HepG2 (cell line): ENCODE data around the gene PRTN3. TPM values are rescaled to one million over a fixed set of nuclear protein-coding genes. Genes with fewer than 3 reads are reported as not detected.

Experiments used
- AGO1 ChIP-seq: fragments of 200-400 bp; formaldehyde crosslinking; IDR thresholded peaks from 2 replicates; pipeline ENCODE4 v1.6.1; 2017; ENCODE audit warnings: mild to moderate bottlenecking, low read depth, low read length, moderate library complexity; ENCODE audit not compliant: poor library complexity, severe bottlenecking
- ARNTL ChIP-seq: sonication (generic); formaldehyde crosslinking; IDR thresholded peaks from 2 replicates; pipeline ENCODE4 v1.4.0; 2020; ENCODE audit warnings: mild to moderate bottlenecking, missing genetic modification reagents
- CCAR2 ChIP-seq: fragments of 200-400 bp; formaldehyde crosslinking; optimal IDR thresholded peaks from 2 replicates; pipeline ENCODE3; 2018; ENCODE audit warnings: low read depth, mild to moderate bottlenecking, low read length, moderate library complexity
- DPF2 ChIP-seq: sonication (generic); formaldehyde crosslinking; IDR thresholded peaks from 2 replicates; pipeline ENCODE4 v1.4.0; 2020; ENCODE audit warnings: mild to moderate bottlenecking, low read depth, missing genetic modification reagents, borderline replicate concordance
- HNRNPL ChIP-seq: fragments of 200-400 bp; formaldehyde crosslinking; IDR thresholded peaks from 2 replicates; pipeline ENCODE4 v1.6.1; 2017; ENCODE audit warnings: mild to moderate bottlenecking, low read depth, low read length
- KDM6A ChIP-seq: IDR thresholded peaks from 2 replicates; pipeline ENCODE4 v1.6.1; 2016; ENCODE audit warnings: low read depth
- NFYB ChIP-seq: sonication (generic); formaldehyde crosslinking; IDR thresholded peaks from 2 replicates; pipeline ENCODE4 v1.4.0; 2020; ENCODE audit warnings: missing genetic modification reagents
- NONO ChIP-seq, 2 experiments: fragments of 450-650 bp in 1 of 2; sonication (generic) in 1 of 2; formaldehyde crosslinking in 1 of 2; IDR thresholded peaks in 1 of 2; conservative IDR thresholded peaks in 1 of 2; 2 replicates each; pipeline versions ENCODE4 v1.6.1 to v1.8.0; 2017 to 2022; ENCODE audit warnings: mild to moderate bottlenecking in 1 of 2, missing genetic modification reagents in 1 of 2, moderate library complexity in 1 of 2
- NRL ChIP-seq: sonication (generic); formaldehyde crosslinking; IDR thresholded peaks from 2 replicates; pipeline ENCODE4 v1.5.0; 2020; ENCODE audit warnings: missing genetic modification reagents, mild to moderate bottlenecking, moderate library complexity, borderline replicate concordance
- PHF5A ChIP-seq: IDR thresholded peaks from one replicate; pipeline ENCODE4 v1.6.1; 2018; ENCODE audit warnings: low read depth, missing genetic modification reagents; ENCODE audit not compliant: unreplicated experiment
- PRPF4 ChIP-seq: fragments of 200-400 bp; formaldehyde crosslinking; IDR thresholded peaks from 2 replicates; pipeline ENCODE4 v1.6.1; 2016; ENCODE audit warnings: low read length, low read depth; ENCODE audit not compliant: poor library complexity, severe bottlenecking
- RBAK ChIP-seq: sonication (generic); formaldehyde crosslinking; IDR thresholded peaks from 2 replicates; pipeline ENCODE4 v1.5.1; 2020; ENCODE audit warnings: mild to moderate bottlenecking, missing genetic modification reagents
- SALL1 ChIP-seq: sonication (generic); formaldehyde crosslinking; IDR thresholded peaks from 2 replicates; pipeline ENCODE4 v1.8.0; 2022; ENCODE audit warnings: mild to moderate bottlenecking, missing genetic modification reagents
- SAP130 ChIP-seq: IDR thresholded peaks from 2 replicates; pipeline ENCODE4 v1.6.1; 2016; ENCODE audit warnings: low read depth
- THAP7 ChIP-seq: sonication (generic); formaldehyde crosslinking; IDR thresholded peaks from 2 replicates; pipeline ENCODE4 v1.8.1; 2023; ENCODE audit warnings: mild to moderate bottlenecking, missing genetic modification reagents
- TOE1 ChIP-seq: sonication (generic); formaldehyde crosslinking; IDR thresholded peaks from 2 replicates; pipeline ENCODE4 v1.4.0; 2020; ENCODE audit warnings: mild to moderate bottlenecking, missing genetic modification reagents
- ZBTB7A ChIP-seq: sonication (generic); formaldehyde crosslinking; IDR thresholded peaks from 2 replicates; pipeline ENCODE4 v1.8.0; 2022; ENCODE audit warnings: mild to moderate bottlenecking, missing genetic modification reagents
- ZFP36L1 ChIP-seq: sonication (generic); formaldehyde crosslinking; IDR thresholded peaks from 2 replicates; pipeline ENCODE4 v1.8.0; 2022; ENCODE audit warnings: mild to moderate bottlenecking, missing genetic modification reagents, moderate library complexity
- ZFP41 ChIP-seq: sonication (generic); formaldehyde crosslinking; IDR thresholded peaks from 2 replicates; pipeline ENCODE4 v1.4.0; 2020; ENCODE audit warnings: mild to moderate bottlenecking, missing genetic modification reagents, borderline replicate concordance
- ZFP82 ChIP-seq: sonication (generic); formaldehyde crosslinking; IDR thresholded peaks from 2 replicates; pipeline ENCODE4 v1.5.1; 2020; ENCODE audit warnings: mild to moderate bottlenecking, missing genetic modification reagents, borderline replicate concordance
- ZNF20 ChIP-seq: sonication (generic); formaldehyde crosslinking; IDR thresholded peaks from 2 replicates; pipeline ENCODE4 v1.4.0; 2020; ENCODE audit warnings: mild to moderate bottlenecking, moderate library complexity, missing genetic modification reagents
- ZNF333 ChIP-seq: sonication (generic); formaldehyde crosslinking; IDR thresholded peaks from 2 replicates; pipeline ENCODE4 v1.4.0; 2020; ENCODE audit warnings: mild to moderate bottlenecking, missing genetic modification reagents, borderline replicate concordance
- ZNF414 ChIP-seq: sonication (generic); formaldehyde crosslinking; IDR thresholded peaks from 2 replicates; pipeline ENCODE4 v1.5.0; 2020; ENCODE audit warnings: missing genetic modification reagents
- ZNF552 ChIP-seq: sonication (generic); formaldehyde crosslinking; IDR thresholded peaks from 2 replicates; pipeline ENCODE4 v1.9.0; 2022; ENCODE audit warnings: missing genetic modification reagents, mild to moderate bottlenecking, borderline replicate concordance
- ZNF670 ChIP-seq: sonication (generic); formaldehyde crosslinking; IDR thresholded peaks from 2 replicates; pipeline ENCODE4 v1.8.0; 2022; ENCODE audit warnings: mild to moderate bottlenecking, missing genetic modification reagents, borderline replicate concordance
- ZNF747 ChIP-seq: sonication (generic); formaldehyde crosslinking; IDR thresholded peaks from 2 replicates; pipeline ENCODE4 v1.8.1; 2023; ENCODE audit warnings: missing genetic modification reagents, mild to moderate bottlenecking, borderline replicate concordance
- ZNF792 ChIP-seq: IDR thresholded peaks from 2 replicates; pipeline ENCODE4 v1.6.1; 2016
- ZNF850 ChIP-seq: sonication (generic); formaldehyde crosslinking; conservative IDR thresholded peaks from 2 replicates; pipeline ENCODE4 v1.9.0; 2021; ENCODE audit warnings: mild to moderate bottlenecking, missing genetic modification reagents
- polyA plus RNA-seq, 8 experiments: library from polyadenylated mRNA; depleted of rRNA in 3 of 8; stranded (reverse) in 7 of 8; unstranded in 1 of 8; fragments of >200 nt; fragmentation: Illumina TruSeq in 4 of 8; extraction: Trizol in 4 of 8; gene quantifications; 2 replicates each; pipeline versions ENCODE4 v1.2.1 to v1.2.3, GENCODE V29; 2011 to 2016; ENCODE audit warnings: low read depth in 4 of 8, missing spikeins in 1 of 8, mixed read lengths in 1 of 8; ENCODE audit not compliant: insufficient read depth in 1 of 8
- total RNA-seq, 5 experiments: library from RNA; depleted of rRNA; stranded (reverse); fragments of >200 nt; fragmentation: Illumina TruSeq; extraction: Trizol; gene quantifications; 2 replicates each; pipeline ENCODE4 v1.2.3, GENCODE V29; 2016; ENCODE audit warnings: low read depth in 1 of 5
- TF ChIP-seq, protein P1 (sequence below): sonication (generic); formaldehyde crosslinking; IDR thresholded peaks from 2 replicates; pipeline ENCODE4 v1.9.0; 2021; ENCODE audit warnings: missing genetic modification reagents, mild to moderate bottlenecking, borderline replicate concordance

Gene PRTN3
- total and polyA plus RNA-seq, 2 of the 13 experiments (the other 11 are each of a cell fraction or from before 2014, with no cell fraction given): not detected

GRCh38 chr19:799076-799881, 41.5 kb upstream of the PRTN3 start (continued):
- TF ChIP-seq PHF5A (CRISPR knock-in tag): no peak
- TF ChIP-seq THAP7 (CRISPR knock-in tag): no peak
- TF ChIP-seq ZNF20 (CRISPR knock-in tag): no peak
- peak; percentile 15 for TF ChIP-seq AGO1
- peak; percentile 59 for TF ChIP-seq SAP130 (CRISPR knock-in tag)
- TF ChIP-seq NONO (IDR thresholded peaks at IDR 0.05): no peak
- TF ChIP-seq NONO (CRISPR knock-in tag; conservative IDR thresholded peaks at IDR 0.05): peak; percentile 69; the same call in 1 of the 2 replicates
- no peak for TF ChIP-seq ZFP36L1 (CRISPR knock-in tag)
- TF ChIP-seq CCAR2: no peak
- TF ChIP-seq ZNF747: no peak
- no peak for TF ChIP-seq NRL (CRISPR knock-in tag)
- TF ChIP-seq ZNF552 (CRISPR knock-in tag): no peak
- no peak for TF ChIP-seq ZBTB7A
- TF ChIP-seq HNRNPL: peak; percentile 54; the same call in 1 of the 2 replicates
- TF ChIP-seq ZFP82 (CRISPR knock-in tag): no peak
- TF ChIP-seq ZNF333 (CRISPR knock-in tag): no peak
- no peak for TF ChIP-seq ZNF670 (CRISPR knock-in tag)
- TF ChIP-seq ZNF792 (CRISPR knock-in tag): no peak
- no peak for TF ChIP-seq PRPF4
- no peak for TF ChIP-seq TOE1 (CRISPR knock-in tag)
- TF ChIP-seq ZFP41: no peak
- TF ChIP-seq KDM6A: no peak
- no peak for TF ChIP-seq ZNF414 (CRISPR knock-in tag)
- no peak for TF ChIP-seq DPF2 (CRISPR knock-in tag)
- TF ChIP-seq NFYB (CRISPR knock-in tag): no peak
- no peak for TF ChIP-seq ARNTL
- no peak for TF ChIP-seq ZNF850 (CRISPR knock-in tag)
- TF ChIP-seq, protein P1, sequence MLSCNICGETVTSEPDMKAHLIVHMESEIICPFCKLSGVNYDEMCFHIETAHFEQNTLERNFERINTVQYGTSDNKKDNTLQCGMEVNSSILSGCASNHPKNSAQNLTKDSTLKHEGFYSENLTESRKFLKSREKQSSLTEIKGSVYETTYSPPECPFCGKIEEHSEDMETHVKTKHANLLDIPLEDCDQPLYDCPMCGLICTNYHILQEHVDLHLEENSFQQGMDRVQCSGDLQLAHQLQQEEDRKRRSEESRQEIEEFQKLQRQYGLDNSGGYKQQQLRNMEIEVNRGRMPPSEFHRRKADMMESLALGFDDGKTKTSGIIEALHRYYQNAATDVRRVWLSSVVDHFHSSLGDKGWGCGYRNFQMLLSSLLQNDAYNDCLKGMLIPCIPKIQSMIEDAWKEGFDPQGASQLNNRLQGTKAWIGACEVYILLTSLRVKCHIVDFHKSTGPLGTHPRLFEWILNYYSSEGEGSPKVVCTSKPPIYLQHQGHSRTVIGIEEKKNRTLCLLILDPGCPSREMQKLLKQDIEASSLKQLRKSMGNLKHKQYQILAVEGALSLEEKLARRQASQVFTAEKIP (CRISPR knock-in tag): no peak
- TF ChIP-seq SALL1 (CRISPR knock-in tag): no peak
- no peak for TF ChIP-seq RBAK (CRISPR knock-in tag)
